Astrocyte (in vitro differentiated cells and primary cell): ENCODE data around the gene AKAP12.

ENCODE experiments used
- EZH2 ChIP-seq: IDR thresholded peaks from 2 replicates; pipeline ENCODE4 v1.6.1; 2012; ENCODE audit warnings: mild to moderate bottlenecking, low read length, inconsistent platforms; ENCODE audit not compliant: insufficient read depth
- TF ChIP-seq, protein P1 (sequence below): IDR thresholded peaks from 2 replicates; pipeline ENCODE4 v1.5.1; 2011; ENCODE audit warnings: low read depth, mild to moderate bottlenecking, inconsistent platforms, low read length, moderate library complexity; ENCODE audit not compliant: insufficient read depth

DNA sequence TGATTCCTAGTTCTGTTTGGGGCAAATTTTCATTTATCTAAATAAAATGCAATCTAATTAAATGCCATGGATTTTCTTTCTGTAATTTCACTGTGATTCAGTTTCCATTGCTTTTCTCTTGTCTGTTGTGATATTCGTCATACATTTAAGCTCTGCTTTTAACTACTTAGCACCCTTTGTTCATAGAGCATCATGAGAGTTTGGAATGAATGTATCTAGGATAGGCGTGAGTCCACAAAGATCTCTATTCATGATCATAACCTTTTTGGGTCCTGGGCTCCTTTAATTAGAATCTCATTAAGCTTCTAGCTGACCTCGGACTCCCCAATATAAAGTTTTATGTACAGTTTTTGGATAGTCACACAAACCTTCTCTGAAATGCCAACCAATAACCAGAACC is 118.7 kb downstream of the AKAP12 start:
- TF ChIP-seq EZH2, result no peak
- TF ChIP-seq, protein P1, sequence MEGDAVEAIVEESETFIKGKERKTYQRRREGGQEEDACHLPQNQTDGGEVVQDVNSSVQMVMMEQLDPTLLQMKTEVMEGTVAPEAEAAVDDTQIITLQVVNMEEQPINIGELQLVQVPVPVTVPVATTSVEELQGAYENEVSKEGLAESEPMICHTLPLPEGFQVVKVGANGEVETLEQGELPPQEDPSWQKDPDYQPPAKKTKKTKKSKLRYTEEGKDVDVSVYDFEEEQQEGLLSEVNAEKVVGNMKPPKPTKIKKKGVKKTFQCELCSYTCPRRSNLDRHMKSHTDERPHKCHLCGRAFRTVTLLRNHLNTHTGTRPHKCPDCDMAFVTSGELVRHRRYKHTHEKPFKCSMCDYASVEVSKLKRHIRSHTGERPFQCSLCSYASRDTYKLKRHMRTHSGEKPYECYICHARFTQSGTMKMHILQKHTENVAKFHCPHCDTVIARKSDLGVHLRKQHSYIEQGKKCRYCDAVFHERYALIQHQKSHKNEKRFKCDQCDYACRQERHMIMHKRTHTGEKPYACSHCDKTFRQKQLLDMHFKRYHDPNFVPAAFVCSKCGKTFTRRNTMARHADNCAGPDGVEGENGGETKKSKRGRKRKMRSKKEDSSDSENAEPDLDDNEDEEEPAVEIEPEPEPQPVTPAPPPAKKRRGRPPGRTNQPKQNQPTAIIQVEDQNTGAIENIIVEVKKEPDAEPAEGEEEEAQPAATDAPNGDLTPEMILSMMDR, result no peak
